HG03520 (cell line): ENCODE results near the gene ASZ1.
"Not testable (repeated sequence)": the region's sequence is repeated elsewhere in the genome, so short reads cannot be mapped to it uniquely, and the experiment has no call there.

Experiments used
- ATAC-seq: cut with Tn5 transposase; IDR thresholded peaks from one replicate; pipeline ENCODE4 v1.9.1; 2021; ENCODE audit warnings: mild to moderate bottlenecking, moderate library complexity; ENCODE audit not compliant: unreplicated experiment

The ASZ1 gene, protein sequence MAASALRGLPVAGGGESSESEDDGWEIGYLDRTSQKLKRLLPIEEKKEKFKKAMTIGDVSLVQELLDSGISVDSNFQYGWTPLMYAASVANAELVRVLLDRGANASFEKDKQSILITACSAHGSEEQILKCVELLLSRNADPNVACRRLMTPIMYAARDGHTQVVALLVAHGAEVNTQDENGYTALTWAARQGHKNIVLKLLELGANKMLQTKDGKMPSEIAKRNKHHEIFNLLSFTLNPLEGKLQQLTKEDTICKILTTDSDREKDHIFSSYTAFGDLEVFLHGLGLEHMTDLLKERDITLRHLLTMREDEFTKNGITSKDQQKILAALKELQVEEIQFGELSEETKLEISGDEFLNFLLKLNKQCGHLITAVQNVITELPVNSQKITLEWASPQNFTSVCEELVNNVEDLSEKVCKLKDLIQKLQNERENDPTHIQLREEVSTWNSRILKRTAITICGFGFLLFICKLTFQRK

GRCh38 chr7:117427258-117427701 lies at the start of gene ASZ1:
ASZ1 (minus strand) TSS chr7:117427493; CDS start chr7:117427460, 33 bp downstream.
- ATAC-seq = no peak

GRCh38 chr7:117476557-117477215 lies 49.4 kb upstream of the ASZ1 start:
- no peak for ATAC-seq

DNA sequence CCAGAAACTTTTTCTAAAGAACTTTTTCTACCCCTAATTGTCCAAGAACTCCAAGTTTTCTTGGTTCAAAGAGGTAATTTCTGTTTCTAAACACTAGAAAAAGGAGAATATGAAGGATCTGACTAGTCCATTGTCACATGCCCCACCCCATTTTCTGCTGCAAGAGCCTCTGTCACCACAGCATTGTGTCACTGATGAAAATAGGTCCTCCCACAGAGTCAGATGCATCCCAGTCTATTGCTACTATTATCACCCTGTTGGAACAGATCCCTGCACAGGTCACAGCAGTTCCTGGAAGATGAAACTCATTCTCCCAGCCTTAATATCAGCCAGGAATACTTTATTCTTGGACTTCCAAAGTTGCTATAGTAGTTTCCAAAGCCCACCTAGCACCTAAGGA lies 45.0 kb upstream of the ASZ1 start:
- peak; percentile 47 for ATAC-seq

GRCh38 chr7:117470777-117471176 lies 43.5 kb upstream of the ASZ1 start:
- peak; percentile 42 for ATAC-seq

- ATAC-seq = no peak
These were observed 40.9 kb upstream of the ASZ1 start for GRCh38 chr7:117468174-117468573.

GRCh38 chr7:117460815-117461214 lies 33.5 kb upstream of the ASZ1 start:
- ATAC-seq = not testable (repeated sequence)

DNA sequence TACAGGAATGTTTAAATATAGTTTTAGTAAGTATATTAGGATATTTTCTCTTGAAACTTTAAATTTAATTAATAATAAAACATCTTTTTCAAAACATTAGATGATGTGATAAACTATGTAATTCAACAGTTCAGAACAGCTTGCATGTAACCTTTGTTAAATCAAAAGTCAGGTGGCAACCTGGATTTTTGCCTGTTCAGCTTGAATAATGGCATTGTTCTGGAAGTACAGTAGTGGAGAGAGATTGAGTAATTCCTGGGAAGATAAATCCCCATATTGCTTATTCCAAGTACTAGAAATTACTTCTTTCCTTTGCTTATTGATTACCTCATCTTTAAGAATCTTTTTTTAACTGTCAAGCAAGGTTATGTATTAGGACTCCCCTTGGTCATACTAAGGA lies 32.4 kb upstream of the ASZ1 start:
- no peak for ATAC-seq

DNA sequence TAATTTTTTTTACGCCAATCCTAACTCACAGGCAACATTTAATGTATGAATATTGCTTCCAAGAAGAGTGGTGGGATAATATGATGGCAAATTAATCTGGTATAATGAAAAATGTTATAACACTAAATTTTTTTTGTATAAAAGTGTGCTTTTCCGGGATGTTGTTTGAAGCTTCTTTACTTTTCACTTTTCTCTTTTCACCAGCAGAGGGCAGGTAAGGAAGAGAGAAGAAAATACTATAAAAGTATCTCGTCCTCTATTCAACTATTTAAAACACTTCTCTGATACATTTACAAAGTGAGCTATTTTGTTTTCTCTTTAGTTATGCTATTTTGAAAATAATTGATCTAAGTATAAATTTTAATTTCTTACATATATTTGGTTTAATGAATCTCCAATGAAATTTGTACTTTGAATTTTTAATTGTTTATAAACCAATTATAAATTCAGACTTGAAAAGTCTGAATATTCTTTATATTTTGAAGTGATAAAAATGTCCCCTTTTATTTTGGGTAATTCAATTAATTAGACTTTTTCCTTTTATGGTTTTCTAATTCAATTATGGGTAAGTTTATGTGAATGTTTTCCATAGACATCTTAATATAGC lies 31.8 kb upstream of the ASZ1 start:
- peak; percentile 65 for ATAC-seq

DNA sequence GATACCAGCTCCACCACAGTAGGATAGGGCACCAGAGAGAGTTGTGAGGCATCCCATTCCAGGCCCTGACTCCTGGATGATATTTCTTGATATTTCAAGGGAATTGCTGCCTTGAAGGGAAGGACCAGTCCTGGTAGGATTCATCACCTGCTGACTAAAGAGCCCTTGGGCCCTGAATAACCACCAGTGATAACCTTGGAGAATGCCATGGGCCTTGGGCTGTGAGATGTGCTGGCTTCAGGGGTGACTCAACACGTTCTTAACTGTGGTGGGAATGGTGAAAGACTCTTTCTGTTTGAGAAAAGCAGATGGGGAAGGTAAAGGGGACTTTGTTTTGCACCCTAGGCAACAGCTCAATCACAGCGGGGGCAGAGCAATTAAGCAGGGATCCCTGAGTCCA lies 21.4 kb upstream of the ASZ1 start:
- ATAC-seq = no peak

- no peak for ATAC-seq
These were observed 19.0 kb upstream of the ASZ1 start for GRCh38 chr7:117446220-117446815.

DNA sequence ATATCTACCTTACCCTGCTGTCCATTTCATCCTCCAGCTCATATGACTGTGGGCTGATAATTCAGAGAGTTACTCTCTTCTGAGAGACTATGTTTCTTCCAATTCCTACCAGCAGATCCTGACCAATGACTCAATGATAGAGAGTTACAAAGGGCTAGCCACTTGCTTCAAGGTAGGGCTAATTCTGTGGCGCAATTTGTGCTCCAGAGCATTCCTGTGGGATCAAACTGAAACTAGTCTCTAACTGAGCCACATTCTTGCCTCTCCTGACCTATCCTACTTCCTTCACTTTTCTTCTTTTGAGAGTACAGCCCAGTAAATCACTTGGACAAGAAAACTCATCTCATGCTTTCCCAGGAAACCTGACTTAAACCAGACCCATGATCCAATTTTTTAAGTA lies 17.9 kb upstream of the ASZ1 start:
- no peak for ATAC-seq

DNA sequence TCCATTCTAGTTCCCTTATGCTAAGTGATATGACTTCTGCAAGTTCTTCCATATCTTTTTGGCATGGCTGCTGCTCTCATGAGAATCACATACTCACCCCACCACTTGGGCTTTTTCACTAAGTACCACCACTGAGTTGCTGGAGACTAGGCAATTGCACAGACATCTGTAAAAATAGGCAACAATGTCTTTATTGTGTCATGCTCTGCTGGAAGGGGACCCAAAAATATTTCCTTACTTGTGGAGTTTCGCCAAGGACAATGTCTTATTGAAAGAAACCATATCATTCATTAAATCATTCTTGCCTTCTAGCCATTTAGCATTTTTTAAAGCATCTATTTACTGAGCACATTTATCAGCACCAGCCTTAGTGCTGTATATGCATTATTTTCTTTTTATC lies 17.4 kb upstream of the ASZ1 start:
- ATAC-seq = no peak

GRCh38 chr7:117435475-117436043 lies 8.3 kb upstream of the ASZ1 start:
- ATAC-seq = peak; percentile 91

GRCh38 chr7:117424090-117424829 lies 3.0 kb downstream of the ASZ1 start:
- peak; percentile 70 for ATAC-seq

DNA sequence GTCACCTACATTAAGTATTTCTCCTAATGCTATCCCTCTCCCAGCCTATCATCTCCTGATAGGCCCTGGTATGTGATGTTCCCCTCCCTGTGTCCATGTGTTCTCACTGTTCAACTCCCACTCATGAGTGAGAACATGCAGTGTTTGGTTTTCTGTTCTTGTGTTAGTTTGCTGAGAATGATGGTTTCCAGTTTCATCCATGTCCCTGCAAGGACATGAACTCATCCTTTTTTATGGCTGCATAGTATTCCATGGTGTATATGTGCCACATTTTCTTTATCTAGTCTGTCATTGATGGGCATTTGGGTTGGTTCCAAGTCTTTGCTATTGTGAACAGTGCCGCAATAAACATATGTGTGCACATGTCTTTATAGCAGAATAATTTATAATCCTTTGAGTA lies 12.7 kb downstream of the ASZ1 start:
- ATAC-seq = not testable (repeated sequence)

GRCh38 chr7:117412946-117413559 lies 14.2 kb downstream of the ASZ1 start:
- ATAC-seq = no peak

DNA sequence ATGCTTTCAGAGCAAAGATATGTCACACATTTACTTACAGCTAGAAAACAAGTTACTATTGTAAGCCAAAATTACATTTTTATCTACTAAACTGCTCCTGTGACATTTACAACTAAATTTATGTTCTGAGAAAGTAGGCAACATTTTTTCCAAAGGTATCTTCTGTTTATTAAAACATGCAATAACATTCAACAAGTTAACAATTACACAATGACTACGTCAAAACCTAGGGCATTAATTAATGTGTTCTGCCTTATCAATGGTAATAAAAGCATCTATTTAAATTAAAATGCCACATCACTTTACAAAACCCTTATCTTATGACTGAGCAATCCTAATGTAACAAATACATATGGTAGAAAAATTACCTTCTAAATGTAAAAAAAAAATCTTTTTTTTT lies 14.9 kb downstream of the ASZ1 start:
- no peak for ATAC-seq

- ATAC-seq = peak; percentile 81
These were observed 15.8 kb downstream of the ASZ1 start for GRCh38 chr7:117411539-117411938.

DNA sequence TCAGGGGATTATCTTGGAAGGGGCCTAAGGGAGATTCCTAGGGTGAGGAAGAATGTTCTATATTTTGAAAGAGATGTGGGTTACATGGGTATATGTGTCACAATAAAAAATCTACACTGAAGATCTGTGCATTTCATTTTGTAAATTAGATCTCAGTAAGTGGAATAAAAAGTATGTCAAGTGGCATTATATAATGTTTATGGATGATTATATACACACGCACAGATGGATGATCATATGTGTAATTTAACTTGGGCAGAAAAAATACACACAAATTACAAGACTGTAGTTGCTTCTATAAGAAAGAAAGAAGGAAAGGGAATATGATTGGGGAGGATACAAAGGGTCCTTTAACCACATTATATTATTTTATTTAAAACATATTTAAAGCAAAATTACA lies 18.5 kb downstream of the ASZ1 start:
- ATAC-seq = no peak

DNA sequence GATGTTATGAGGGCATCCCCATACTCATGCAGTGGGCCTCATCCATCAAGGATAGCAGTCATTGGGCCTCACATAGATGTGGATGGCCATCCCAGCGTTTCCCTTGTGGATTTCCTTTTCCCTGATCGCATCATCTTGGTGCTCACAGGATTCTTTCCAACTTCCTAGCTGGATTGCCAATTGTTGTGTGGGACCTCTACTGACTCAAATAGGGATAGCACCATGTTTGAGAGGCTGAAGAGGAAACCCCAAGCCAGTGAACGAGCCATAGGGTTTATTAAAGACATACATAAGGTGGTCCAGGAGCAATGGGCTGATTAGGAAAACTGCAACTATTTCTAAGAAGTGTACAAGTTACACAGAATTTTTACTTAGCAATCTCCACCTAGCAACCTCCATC lies 21.8 kb downstream of the ASZ1 start:
- no peak for ATAC-seq
